Left cardiac atrium (tissue), 4 donors: ENCODE data around the gene NPDC1. TPM values are rescaled to one million over a fixed set of nuclear protein-coding genes. Genes with fewer than 3 reads are reported as not detected.
A peak's percentile ranks its signal among the peaks of the same experiment; 100 is the strongest.
"Not testable (repeated sequence)": the region's sequence is repeated elsewhere in the genome, so short reads cannot be mapped to it uniquely, and the experiment has no call there.

Experiments
- ATAC-seq, 2 donors: fragments of 200-7000 bp; cut with Tn5 transposase; one replicate each; pipeline ENCODE4 v1.9.1; 2020; ENCODE audit warnings: mild to moderate bottlenecking in 2 of 2, moderate library complexity in 2 of 2
- DNase-seq: peaks from one replicate; pipeline ENCODE4 v3.0.0-alpha.2; 2020
- intact Hi-C, 2 donors: fragments of 100-400 bp; cut with DNase I; formaldehyde crosslinking; loops; one replicate each; pipeline versions ENCODE4 v1.14.1 to v1.15.1; 2022 to 2023
- total RNA-seq, 2 donors: library from RNA; stranded (reverse); fragmentation: NEBNext Ultra II Directional; extraction: Animal tissue kit (Norgen Biotek cat#: 25700); gene quantifications; one replicate each; pipeline ENCODE4 v1.2.1, GENCODE V29; 2021
- donor health status: DM: no; HTN: yes; CAD: no.
- donor health status: DM: no; HTN: yes; CAD: no; lungs with severe emphysema.
- donor health status: DM: yes; HTN: yes; CAD: no.
- donor health status: Dilated cardiomyopathy.

NPDC1 gene
- total RNA-seq, 2 donors from 2014 or later: 75.4 to 87.3 TPM

GRCh38 chr9:137008312-137008711 lies 37.7 kb downstream of the NPDC1 start:
- DNase-seq (no peak), ATAC-seq (no peak)
- intact Hi-C loops: no loop called here

GRCh38 chr9:137007816-137008270 lies 38.1 kb downstream of the NPDC1 start:
- ATAC-seq: no peak
- DNase-seq: no peak
- intact Hi-C loops: no loop called here

GRCh38 chr9:137007108-137007815 lies 38.7 kb downstream of the NPDC1 start:
- DNase-seq: no peak
- peak in 1 of 2 donors; percentile 5 for ATAC-seq

GRCh38 chr9:137006116-137007003 lies 39.6 kb downstream of the NPDC1 start:
- DNase-seq (no peak), ATAC-seq (peak in 1 of 2 donors; percentile 11)
- intact Hi-C loops: no loop called here

More at GRCh38 chr9:137007108-137007815, 38.7 kb downstream of the NPDC1 start:
- intact Hi-C loops: no loop called here

GRCh38 chr9:137004285-137004684 lies 41.7 kb downstream of the NPDC1 start:
- DNase-seq, ATAC-seq, intact Hi-C loops: not testable (repeated sequence)

- intact Hi-C loops: no loop called here
- ATAC-seq (no peak), DNase-seq (no peak)
Measured at GRCh38 chr9:137002646-137003041, 43.3 kb downstream of the NPDC1 start.

GRCh38 chr9:137001857-137002645 lies 43.9 kb downstream of the NPDC1 start:
- intact Hi-C loops: no loop called here
- DNase-seq (no peak), ATAC-seq (no peak)

- intact Hi-C loops: no loop called here
- no peak for DNase-seq
- ATAC-seq: no peak
Measured at GRCh38 chr9:137000177-137000930, 45.6 kb downstream of the NPDC1 start.

GRCh38 chr9:136997830-136998234 lies 48.1 kb downstream of the NPDC1 start:
- no peak for ATAC-seq
- no peak for DNase-seq
- intact Hi-C loops: loop anchor here in 1 of 2 donors (10.0 kb wide), 1 partner anchor 53 kb away; the partner anchor contains the start of genes C8G and FBXW5

GRCh38 chr9:136997371-136997770 lies 48.6 kb downstream of the NPDC1 start:
- ATAC-seq (no peak), DNase-seq (no peak)
- intact Hi-C loops: loop anchor here in 1 of 2 donors (10.0 kb wide), 1 partner anchor 53 kb away; the partner anchor contains the start of genes C8G and FBXW5

- ATAC-seq (peak; percentile 5 to 16), DNase-seq (no peak)
- intact Hi-C loops: loop anchor here in 1 of 2 donors (10.0 kb wide), 1 partner anchor 52 kb away; the partner anchor contains the start of genes C8G and FBXW5
Measured at GRCh38 chr9:136996361-136997292, 49.4 kb downstream of the NPDC1 start, which contains the start of gene CLIC3. CLIC3 (minus strand) TSS chr9:136996568; CDS start chr9:136996543, 25 bp downstream.

GRCh38 chr9:136995772-136996311 lies 50.1 kb downstream of the NPDC1 start:
- ATAC-seq (peak; percentile 1 to 7), DNase-seq (peak; percentile 72)
- intact Hi-C loops: loop anchor here in 1 of 2 donors (10.0 kb wide), 1 partner anchor 51 kb away; the partner anchor contains the start of genes C8G and FBXW5

- no peak for DNase-seq
- no peak for ATAC-seq
- intact Hi-C loops: loop anchor here in 1 of 2 donors (10.0 kb wide), 1 partner anchor 51 kb away; the partner anchor contains the start of genes C8G and FBXW5
Measured at GRCh38 chr9:136995362-136995761, 50.6 kb downstream of the NPDC1 start.

GRCh38 chr9:136994888-136995230 lies 51.1 kb downstream of the NPDC1 start:
- intact Hi-C loops: loop anchor here in 1 of 2 donors (10.0 kb wide), 1 partner anchor 50 kb away; the partner anchor contains the start of genes C8G and FBXW5
- DNase-seq: no peak
- no peak for ATAC-seq

GRCh38 chr9:136994180-136994887 lies 51.6 kb downstream of the NPDC1 start:
- ATAC-seq (no peak), DNase-seq (no peak)
- intact Hi-C loops: loop anchor here in 1 of 2 donors (10.0 kb wide), 1 partner anchor 50 kb away; the partner anchor contains the start of genes C8G and FBXW5
